WTC11 (cell line): ENCODE data around the gene ASB1. TPM values are rescaled to one million over a fixed set of nuclear protein-coding genes. Genes with fewer than 3 reads are reported as not detected.
A peak's percentile ranks its signal among the peaks of the same experiment; 100 is the strongest.

Source experiments
- ATAC-seq: fragments of 200-7000 bp; cut with Tn5 transposase; 2 replicates; pipeline ENCODE4 v1.10.0; 2021; ENCODE audit warnings: mild to moderate bottlenecking, moderate library complexity
- CTCF ChIA-PET: fragments of 300-600 bp; sonication (Branson Sonifier 250); formaldehyde crosslinking; loops from one replicate; lab custom pipeline; 2021; ENCODE audit warnings: antibody characterized with exemption; lab: Charles Lee
- POLR2A ChIA-PET: fragments of 350-600 bp; sonication (Branson Sonifier 250); formaldehyde crosslinking; loops from one replicate; lab custom pipeline; 2021; ENCODE audit warnings: antibody characterized with exemption; lab: Charles Lee
- DNase-seq: peaks from one replicate; pipeline ENCODE4 v3.0.0; 2021; ENCODE audit warnings: low spot score
- H3K27ac Mint-ChIP-seq: 2 replicates; pipeline ENCODE4 v1.8.0; 2021; ENCODE audit warnings: mixed read lengths
- H3K27me3 Mint-ChIP-seq: 2 replicates; pipeline ENCODE4 v1.8.0; 2021; ENCODE audit warnings: low read depth, mild to moderate bottlenecking, moderate library complexity, mixed read lengths
- H3K36me3 Mint-ChIP-seq: 2 replicates; pipeline ENCODE4 v1.8.0; 2021; ENCODE audit warnings: mixed read lengths
- H3K4me1 Mint-ChIP-seq: 2 replicates; pipeline ENCODE4 v1.8.0; 2022; ENCODE audit warnings: mixed read lengths
- H3K4me3 Mint-ChIP-seq: 2 replicates; pipeline ENCODE4 v1.8.0; 2021; ENCODE audit warnings: mild to moderate bottlenecking, moderate library complexity, mixed read lengths
- H3K9me3 Mint-ChIP-seq: 2 replicates; pipeline ENCODE4 v1.8.0; 2021; ENCODE audit warnings: mixed read lengths
- ATF2 ChIP-seq: sonication (generic); formaldehyde crosslinking; IDR thresholded peaks from 2 replicates; pipeline ENCODE4 v1.8.1; 2022; ENCODE audit warnings: low read depth, missing genetic modification reagents, borderline replicate concordance
- CREM ChIP-seq: sonication (generic); formaldehyde crosslinking; IDR thresholded peaks from 2 replicates; pipeline ENCODE4 v1.8.1; 2022; ENCODE audit warnings: mild to moderate bottlenecking, missing genetic modification reagents, moderate library complexity
- EMX1 ChIP-seq: fragments of 250-450 bp; sonication (Bioruptor Pico); IDR thresholded peaks from 2 replicates; pipeline ENCODE4 v1.8.0; 2021; ENCODE audit warnings: mild to moderate bottlenecking
- FOXK1 ChIP-seq: sonication (generic); formaldehyde crosslinking; IDR thresholded peaks from 2 replicates; pipeline ENCODE4 v1.8.0; 2022; ENCODE audit warnings: mild to moderate bottlenecking, moderate library complexity, missing genetic modification reagents
- GRHL2 ChIP-seq: fragments of 250-450 bp; sonication (Bioruptor Pico); IDR thresholded peaks from 2 replicates; pipeline ENCODE4 v1.8.0; 2022; ENCODE audit warnings: mild to moderate bottlenecking, moderate library complexity; ENCODE audit not compliant: insufficient replicate concordance, severe bottlenecking
- GTF2I ChIP-seq: fragments of 250-450 bp; sonication (Bioruptor Pico); conservative IDR thresholded peaks from 2 replicates; pipeline ENCODE4 v1.4.0; 2021; ENCODE audit warnings: mild to moderate bottlenecking
- KAT7 ChIP-seq: sonication (generic); formaldehyde crosslinking; IDR thresholded peaks from 2 replicates; pipeline ENCODE4 v1.8.1; 2023; ENCODE audit warnings: missing genetic modification reagents, mild to moderate bottlenecking, borderline replicate concordance
- MLX ChIP-seq: sonication (generic); formaldehyde crosslinking; IDR thresholded peaks from 2 replicates; pipeline ENCODE4 v1.8.1; 2023; ENCODE audit warnings: mild to moderate bottlenecking, missing genetic modification reagents, moderate library complexity
- NFATC4 ChIP-seq: fragments of 250-450 bp; sonication (Bioruptor Pico); IDR thresholded peaks from 2 replicates; pipeline ENCODE4 v1.9.0; 2021; ENCODE audit warnings: mild to moderate bottlenecking
- RELA ChIP-seq: sonication (generic); formaldehyde crosslinking; IDR thresholded peaks from 2 replicates; pipeline ENCODE4 v1.8.1; 2022; ENCODE audit warnings: missing genetic modification reagents, mild to moderate bottlenecking, borderline replicate concordance
- SMAD3 ChIP-seq: sonication (generic); formaldehyde crosslinking; IDR thresholded peaks from 2 replicates; pipeline ENCODE4 v1.8.0; 2022; ENCODE audit warnings: missing genetic modification reagents, mild to moderate bottlenecking, borderline replicate concordance
- TCF7 ChIP-seq: sonication (generic); formaldehyde crosslinking; IDR thresholded peaks from 2 replicates; pipeline ENCODE4 v1.8.0; 2022; ENCODE audit warnings: mild to moderate bottlenecking, low read depth, missing genetic modification reagents, moderate library complexity
- ZBTB21 ChIP-seq: sonication (generic); formaldehyde crosslinking; IDR thresholded peaks from 2 replicates; pipeline ENCODE4 v1.8.1; 2023; ENCODE audit warnings: mild to moderate bottlenecking, missing genetic modification reagents, borderline replicate concordance
- ZNF138 ChIP-seq: sonication (generic); formaldehyde crosslinking; conservative IDR thresholded peaks from 2 replicates; pipeline ENCODE4 v1.8.1; 2022; ENCODE audit warnings: mild to moderate bottlenecking, moderate library complexity, missing genetic modification reagents
- total RNA-seq: library from RNA; stranded (reverse); gene quantifications from 3 replicates; pipeline ENCODE4 v1.2.3, GENCODE V29; 2021
- TF ChIP-seq, protein P1 (sequence below): sonication (generic); formaldehyde crosslinking; IDR thresholded peaks from 2 replicates; pipeline ENCODE4 v1.8.1; 2023; ENCODE audit warnings: mild to moderate bottlenecking, moderate library complexity, missing genetic modification reagents
- TF ChIP-seq, protein P2 (sequence below): sonication (generic); formaldehyde crosslinking; IDR thresholded peaks from 2 replicates; pipeline ENCODE4 v1.8.1; 2023; ENCODE audit warnings: mild to moderate bottlenecking, missing genetic modification reagents, borderline replicate concordance
- TF ChIP-seq, protein P3 (sequence below): sonication (generic); formaldehyde crosslinking; conservative IDR thresholded peaks from 2 replicates; pipeline ENCODE4 v1.8.1; 2023; ENCODE audit warnings: mild to moderate bottlenecking, low read depth, missing genetic modification reagents, moderate library complexity

ASB1 gene
- total RNA-seq, 1 experiment from 2014 or later, result 43.9 TPM

- Mint-ChIP-seq H3K36me3 (0 out of 2 replicates have a peak, but pooled peaks cover 3% of the 10 kb centered on the region), H3K9me3 (no peaks in the 10 kb centered on the region), H3K4me1 (peaks cover 3% of the 10 kb centered on the region), H3K4me3 (no peak overlapping the region), H3K27ac (no peak overlapping the region), H3K27me3 (no peaks in the 10 kb centered on the region)
- ATAC-seq (peak; percentile 39; the same call in 1 of the 2 replicates), DNase-seq (no peak)
- CTCF ChIA-PET, result interaction anchor here (0.9 to 1.0 kb wide), 2 partner anchors 27 to 40 kb away, joined by 3 read pairs; no protein-coding TSS in a partner anchor
- no peak for TF ChIP-seq EMX1 (CRISPR knock-in tag)
- no peak for TF ChIP-seq ZBTB21 (CRISPR knock-in tag)
- TF ChIP-seq GTF2I, result no peak
- TF ChIP-seq FOXK1 (CRISPR knock-in tag), result no peak
- no peak for TF ChIP-seq NFATC4 (CRISPR knock-in tag)
- TF ChIP-seq MLX, result no peak
- no peak for TF ChIP-seq ZNF138 (CRISPR knock-in tag)
- TF ChIP-seq, protein P1, sequence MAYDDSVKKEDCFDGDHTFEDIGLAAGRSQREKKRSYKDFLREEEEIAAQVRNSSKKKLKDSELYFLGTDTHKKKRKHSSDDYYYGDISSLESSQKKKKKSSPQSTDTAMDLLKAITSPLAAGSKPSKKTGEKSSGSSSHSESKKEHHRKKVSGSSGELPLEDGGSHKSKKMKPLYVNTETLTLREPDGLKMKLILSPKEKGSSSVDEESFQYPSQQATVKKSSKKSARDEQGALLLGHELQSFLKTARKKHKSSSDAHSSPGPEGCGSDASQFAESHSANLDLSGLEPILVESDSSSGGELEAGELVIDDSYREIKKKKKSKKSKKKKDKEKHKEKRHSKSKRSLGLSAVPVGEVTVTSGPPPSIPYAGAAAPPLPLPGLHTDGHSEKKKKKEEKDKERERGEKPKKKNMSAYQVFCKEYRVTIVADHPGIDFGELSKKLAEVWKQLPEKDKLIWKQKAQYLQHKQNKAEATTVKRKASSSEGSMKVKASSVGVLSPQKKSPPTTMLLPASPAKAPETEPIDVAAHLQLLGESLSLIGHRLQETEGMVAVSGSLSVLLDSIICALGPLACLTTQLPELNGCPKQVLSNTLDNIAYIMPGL (CRISPR knock-in tag), result no peak
- TF ChIP-seq TCF7 (CRISPR knock-in tag), result no peak
- TF ChIP-seq CREM, result no peak
- TF ChIP-seq, protein P2, sequence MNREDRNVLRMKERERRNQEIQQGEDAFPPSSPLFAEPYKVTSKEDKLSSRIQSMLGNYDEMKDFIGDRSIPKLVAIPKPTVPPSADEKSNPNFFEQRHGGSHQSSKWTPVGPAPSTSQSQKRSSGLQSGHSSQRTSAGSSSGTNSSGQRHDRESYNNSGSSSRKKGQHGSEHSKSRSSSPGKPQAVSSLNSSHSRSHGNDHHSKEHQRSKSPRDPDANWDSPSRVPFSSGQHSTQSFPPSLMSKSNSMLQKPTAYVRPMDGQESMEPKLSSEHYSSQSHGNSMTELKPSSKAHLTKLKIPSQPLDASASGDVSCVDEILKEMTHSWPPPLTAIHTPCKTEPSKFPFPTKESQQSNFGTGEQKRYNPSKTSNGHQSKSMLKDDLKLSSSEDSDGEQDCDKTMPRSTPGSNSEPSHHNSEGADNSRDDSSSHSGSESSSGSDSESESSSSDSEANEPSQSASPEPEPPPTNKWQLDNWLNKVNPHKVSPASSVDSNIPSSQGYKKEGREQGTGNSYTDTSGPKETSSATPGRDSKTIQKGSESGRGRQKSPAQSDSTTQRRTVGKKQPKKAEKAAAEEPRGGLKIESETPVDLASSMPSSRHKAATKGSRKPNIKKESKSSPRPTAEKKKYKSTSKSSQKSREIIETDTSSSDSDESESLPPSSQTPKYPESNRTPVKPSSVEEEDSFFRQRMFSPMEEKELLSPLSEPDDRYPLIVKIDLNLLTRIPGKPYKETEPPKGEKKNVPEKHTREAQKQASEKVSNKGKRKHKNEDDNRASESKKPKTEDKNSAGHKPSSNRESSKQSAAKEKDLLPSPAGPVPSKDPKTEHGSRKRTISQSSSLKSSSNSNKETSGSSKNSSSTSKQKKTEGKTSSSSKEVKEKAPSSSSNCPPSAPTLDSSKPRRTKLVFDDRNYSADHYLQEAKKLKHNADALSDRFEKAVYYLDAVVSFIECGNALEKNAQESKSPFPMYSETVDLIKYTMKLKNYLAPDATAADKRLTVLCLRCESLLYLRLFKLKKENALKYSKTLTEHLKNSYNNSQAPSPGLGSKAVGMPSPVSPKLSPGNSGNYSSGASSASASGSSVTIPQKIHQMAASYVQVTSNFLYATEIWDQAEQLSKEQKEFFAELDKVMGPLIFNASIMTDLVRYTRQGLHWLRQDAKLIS (CRISPR knock-in tag), result no peak
- TF ChIP-seq ATF2 (CRISPR knock-in tag), result no peak
- TF ChIP-seq KAT7 (CRISPR knock-in tag), result no peak
- POLR2A ChIA-PET, result no interaction called here
Observed at GRCh38 chr2:238397356-238397755, 29.4 kb upstream of the ASB1 start.

GRCh38 chr2:238398577-238398976 lies 28.1 kb upstream of the ASB1 start:
- Mint-ChIP-seq H3K9me3 (no peaks in the 10 kb centered on the region), H3K36me3 (0 out of 2 replicates have a peak, but pooled peaks cover 3% of the 10 kb centered on the region), H3K4me3 (no peak overlapping the region), H3K27me3 (no peaks in the 10 kb centered on the region), H3K4me1 (peaks cover 3% of the 10 kb centered on the region), H3K27ac (peak overlapping the region; percentile 80; the same call in 1 of the 2 replicates)
- POLR2A ChIA-PET, result no interaction called here
- ATAC-seq, result no peak
- CTCF ChIA-PET, result no interaction called here
- no peak for DNase-seq
- TF ChIP-seq GRHL2 (CRISPR knock-in tag) (no peak), RELA (CRISPR knock-in tag) (no peak), ATF2 (CRISPR knock-in tag) (no peak), SMAD3 (no peak)
- TF ChIP-seq, protein P2 (CRISPR knock-in tag), result no peak
- TF ChIP-seq, protein P3, sequence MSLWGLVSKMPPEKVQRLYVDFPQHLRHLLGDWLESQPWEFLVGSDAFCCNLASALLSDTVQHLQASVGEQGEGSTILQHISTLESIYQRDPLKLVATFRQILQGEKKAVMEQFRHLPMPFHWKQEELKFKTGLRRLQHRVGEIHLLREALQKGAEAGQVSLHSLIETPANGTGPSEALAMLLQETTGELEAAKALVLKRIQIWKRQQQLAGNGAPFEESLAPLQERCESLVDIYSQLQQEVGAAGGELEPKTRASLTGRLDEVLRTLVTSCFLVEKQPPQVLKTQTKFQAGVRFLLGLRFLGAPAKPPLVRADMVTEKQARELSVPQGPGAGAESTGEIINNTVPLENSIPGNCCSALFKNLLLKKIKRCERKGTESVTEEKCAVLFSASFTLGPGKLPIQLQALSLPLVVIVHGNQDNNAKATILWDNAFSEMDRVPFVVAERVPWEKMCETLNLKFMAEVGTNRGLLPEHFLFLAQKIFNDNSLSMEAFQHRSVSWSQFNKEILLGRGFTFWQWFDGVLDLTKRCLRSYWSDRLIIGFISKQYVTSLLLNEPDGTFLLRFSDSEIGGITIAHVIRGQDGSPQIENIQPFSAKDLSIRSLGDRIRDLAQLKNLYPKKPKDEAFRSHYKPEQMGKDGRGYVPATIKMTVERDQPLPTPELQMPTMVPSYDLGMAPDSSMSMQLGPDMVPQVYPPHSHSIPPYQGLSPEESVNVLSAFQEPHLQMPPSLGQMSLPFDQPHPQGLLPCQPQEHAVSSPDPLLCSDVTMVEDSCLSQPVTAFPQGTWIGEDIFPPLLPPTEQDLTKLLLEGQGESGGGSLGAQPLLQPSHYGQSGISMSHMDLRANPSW, result no peak
